ENCODE results near the gene EEF1AKMT3. TPM values are rescaled to one million over a fixed set of nuclear protein-coding genes. Genes with fewer than 3 reads are reported as not detected.

The EEF1AKMT3 gene
- total and polyA plus RNA-seq, 2 experiments from 2014 or later, result 1.3 to 5.3 TPM

- Histone ChIP-seq H3K79me2 (replicated peaks; ENCODE audit: insufficient read depth) (peaks cover 18% of the 10 kb centered on the region), H3K27ac (ENCODE audit: low read depth) (no peak overlapping the region), H4K20me1 (replicated peaks; ENCODE audit: insufficient read depth) (peaks cover 7% of the 10 kb centered on the region), H3K4me1 (ENCODE audit: insufficient read depth) (peaks cover 5% of the 10 kb centered on the region; the same call in 1 of the 2 replicates), H3K36me3 (ENCODE audit: insufficient read depth) (peaks cover 20% of the 10 kb centered on the region; the same call in 1 of the 2 replicates), H3K27me3 (ENCODE audit: insufficient read depth) (no peaks in the 10 kb centered on the region), H3F3A (replicated peaks; ENCODE audit: low read depth) (no peaks in the 10 kb centered on the region), H3K4me2 (peak overlapping the region; percentile 98; the same call in 1 of the 2 replicates), H3K9me2 (ENCODE audit: insufficient read depth) (no peaks in the 10 kb centered on the region), H2AFZ (no peak overlapping the region), H3K4me3 (0 out of 2 replicates have a peak overlapping the region, but pooled peaks have one; percentile 100)
- Mint-ChIP-seq H3K9me3 (no peaks in the 10 kb centered on the region), H3K36me3 (ENCODE audit: low read depth) (peaks cover 36% of the 10 kb centered on the region), H3K27me3 (ENCODE audit: insufficient read depth, low read depth, poor library complexity) (peaks cover 5% of the 10 kb centered on the region), H3K4me1 (peaks cover 4% of the 10 kb centered on the region; the same call in 1 of the 3 replicates), H3K4me3 (peak overlapping the region; percentile 100), H3K27ac (no peak overlapping the region)
- DNase-seq (ENCODE audit: low spot score), result no peak
- no peak for ATAC-seq
- no peak for TF ChIP-seq ZNF114 (CRISPR knock-in tag; IDR thresholded peaks at IDR 0.05)
- no peak for TF ChIP-seq ZNF462 (CRISPR knock-in tag; IDR thresholded peaks at IDR 0.05)
- TF ChIP-seq EZH2phosphoT487 (IDR thresholded peaks at IDR 0.05; ENCODE audit: unreplicated experiment), result no peak
These were observed 11.4 kb downstream of the EEF1AKMT3 start for GRCh38 chr12:57783861-57784260.

GRCh38 chr12:57793920-57794319 lies 21.5 kb downstream of the EEF1AKMT3 start:
- H3K36me3 ChIP-seq (ENCODE audit: insufficient read depth), result peaks cover 46% of the 10 kb centered on the region
- DNase-seq (ENCODE audit: low spot score), result no peak
- peaks cover 59% of the 10 kb centered on the region for H3K36me3 Mint-ChIP-seq (ENCODE audit: low read depth)
- ATAC-seq, result no peak
- H3K27ac ChIP-seq (ENCODE audit: low read depth), result no peak overlapping the region
- H3K4me2 ChIP-seq, result no peak overlapping the region
- no peak overlapping the region for H3K4me3 ChIP-seq
- H2AFZ ChIP-seq, result no peak overlapping the region
- no peak overlapping the region for H3K27ac Mint-ChIP-seq
- no peaks in the 10 kb centered on the region for H3K79me2 ChIP-seq (replicated peaks; ENCODE audit: insufficient read depth)
- H3K4me1 ChIP-seq (ENCODE audit: insufficient read depth), result no peaks in the 10 kb centered on the region
- no peaks in the 10 kb centered on the region for H3K27me3 Mint-ChIP-seq (ENCODE audit: insufficient read depth, low read depth, poor library complexity)
- H4K20me1 ChIP-seq (replicated peaks; ENCODE audit: insufficient read depth), result peaks cover 4% of the 10 kb centered on the region
- no peaks in the 10 kb centered on the region for H3K9me2 ChIP-seq (ENCODE audit: insufficient read depth)
- H3K4me1 Mint-ChIP-seq, result no peaks in the 10 kb centered on the region
- H3K27me3 ChIP-seq (ENCODE audit: insufficient read depth), result no peaks in the 10 kb centered on the region
- no peaks in the 10 kb centered on the region for H3F3A ChIP-seq (replicated peaks; ENCODE audit: low read depth)
- H3K4me3 Mint-ChIP-seq, result no peak overlapping the region
- no peaks in the 10 kb centered on the region for H3K9me3 Mint-ChIP-seq
- TF ChIP-seq ZNF331 (CRISPR knock-in tag; IDR thresholded peaks at IDR 0.05; ENCODE audit: low read depth) (no peak), CTCF (conservative IDR thresholded peaks at IDR 0.05; ENCODE audit: low read depth in 2 of 2) (no peak), NANOG (IDR thresholded peaks at IDR 0.05; ENCODE audit: borderline replicate concordance) (no peak), EZH2phosphoT487 (IDR thresholded peaks at IDR 0.05; ENCODE audit: unreplicated experiment) (no peak), JUNB (IDR thresholded peaks at IDR 0.05; ENCODE audit: unreplicated experiment) (no peak), CREB1 (CRISPR knock-in tag; IDR thresholded peaks at IDR 0.05; ENCODE audit: low read depth) (no peak)
